Measurements from ENCODE around the gene TROAP.
A peak's percentile ranks its signal among the peaks of the same experiment; 100 is the strongest.
"Not testable (repeated sequence)": the region's sequence is repeated elsewhere in the genome, so short reads cannot be mapped to it uniquely, and the experiment has no call there.

Gene TROAP

GRCh38 chr12:49327887-49328286 lies 4.8 kb downstream of the TROAP start:
- DNase-seq (ENCODE audit: low spot score) = no peak

- no peak for DNase-seq (ENCODE audit: low spot score)
These were observed 5.8 kb downstream of the TROAP start for GRCh38 chr12:49328816-49329215.

GRCh38 chr12:49330032-49330619 lies 7.1 kb downstream of the TROAP start:
- no peak for DNase-seq (ENCODE audit: low spot score)

GRCh38 chr12:49330631-49331379 lies 7.8 kb downstream of the TROAP start:
- no peak for DNase-seq (ENCODE audit: low spot score)

- DNase-seq (ENCODE audit: low spot score) = no peak
These were observed 8.5 kb downstream of the TROAP start for GRCh38 chr12:49331380-49332222.

- no peak for DNase-seq (ENCODE audit: low spot score)
These were observed 9.4 kb downstream of the TROAP start for GRCh38 chr12:49332441-49332861.

- no peak for DNase-seq (ENCODE audit: low spot score)
These were observed 9.9 kb downstream of the TROAP start for GRCh38 chr12:49332891-49333371.

GRCh38 chr12:49333778-49334177 lies 10.7 kb downstream of the TROAP start:
- DNase-seq (ENCODE audit: low spot score) = not testable (repeated sequence)

GRCh38 chr12:49334226-49334625 lies 11.2 kb downstream of the TROAP start:
- no peak for DNase-seq (ENCODE audit: low spot score)

GRCh38 chr12:49334681-49335080 lies 11.6 kb downstream of the TROAP start:
- no peak for DNase-seq (ENCODE audit: low spot score)

- no peak for DNase-seq (ENCODE audit: low spot score)
These were observed 12.3 kb downstream of the TROAP start for GRCh38 chr12:49335118-49335954.

GRCh38 chr12:49335955-49336644 lies 13.0 kb downstream of the TROAP start:
- DNase-seq (ENCODE audit: low spot score) = no peak

GRCh38 chr12:49336645-49337584 lies 13.9 kb downstream of the TROAP start, which contains the start of gene C1QL4:
Gene C1QL4, minus strand, starts transcription at chr12:49337188. Its CDS starts 711 bp downstream, at chr12:49336477.
- DNase-seq (ENCODE audit: low spot score) = peak; percentile 82

- DNase-seq (ENCODE audit: low spot score) = no peak
These were observed 15.9 kb downstream of the TROAP start for GRCh38 chr12:49338830-49339463.

GRCh38 chr12:49339464-49339861 lies 16.4 kb downstream of the TROAP start:
- DNase-seq (ENCODE audit: low spot score) = no peak

GRCh38 chr12:49340095-49340870 lies 17.2 kb downstream of the TROAP start:
- DNase-seq (ENCODE audit: low spot score) = no peak

- no peak for DNase-seq (ENCODE audit: low spot score)
These were observed 18.1 kb downstream of the TROAP start for GRCh38 chr12:49340971-49341776.

- no peak for DNase-seq (ENCODE audit: low spot score)
These were observed 18.7 kb downstream of the TROAP start for GRCh38 chr12:49341777-49342065.

Measured in SK-N-DZ (cell line).